DND-41 (cell line): ENCODE data around the gene FAM120A.

Experiments
- CTCF ChIP-seq: IDR thresholded peaks from 2 replicates; pipeline ENCODE4 v1.5.1; 2012; ENCODE audit warnings: borderline replicate concordance, low read length, moderate library complexity, mild to moderate bottlenecking; ENCODE audit not compliant: poor library complexity, severe bottlenecking; ENCODE audit errors: extremely low read depth
- EZH2 ChIP-seq: IDR thresholded peaks from 3 replicates; pipeline ENCODE4 v1.6.1; 2012; ENCODE audit warnings: borderline replicate concordance, low read depth, mild to moderate bottlenecking, moderate library complexity, low read length, inconsistent platforms; ENCODE audit not compliant: severe bottlenecking

GRCh38 chr9:93572636-93573515, 121.4 kb downstream of the FAM120A start:
- TF ChIP-seq CTCF: no peak
- no peak for TF ChIP-seq EZH2
